ENCODE data around the gene LRMDA. TPM values are rescaled to one million over a fixed set of nuclear protein-coding genes. Genes with fewer than 3 reads are reported as not detected.

Gene LRMDA
- total and polyA plus RNA-seq, 2 donors from 2014 or later, result 23.2 to 48.6 TPM

GRCh38 chr10:76315240-76315639, 883.8 kb downstream of the LRMDA start:
- Histone ChIP-seq H3K27me3 (ENCODE audit: control insufficient read depth, insufficient read depth, low read length) (no peaks in the 10 kb centered on the region), H3K36me3 (ENCODE audit: control insufficient read depth in 2 of 3, insufficient read depth in 3 of 3, low read length in 3 of 3) (no peaks in the 10 kb centered on the region), H3K4me1 (ENCODE audit: control insufficient read depth in 2 of 3, insufficient read depth in 2 of 3, low read depth in 1 of 3, low read length in 3 of 3) (no peaks in the 10 kb centered on the region), H3K9me3 (ENCODE audit: control insufficient read depth in 2 of 3, insufficient read depth in 1 of 3, low read length in 3 of 3) (no peaks in the 10 kb centered on the region), H3K9ac (ENCODE audit: low read length in 3 of 3) (no peak overlapping the region), H3K27ac (ENCODE audit: low read depth in 2 of 2, low read length in 2 of 2) (no peak overlapping the region), H3K4me3 (ENCODE audit: low read length in 3 of 3) (no peak overlapping the region)
- FAIRE-seq (no peak), DNase-seq (peak in 1 of 5 donors; percentile 72)
- intact Hi-C loops (cut with DNase I), result no loop called here
- no peak for TF ChIP-seq CTCF (IDR thresholded peaks at IDR 0.05; ENCODE audit: borderline replicate concordance, extremely low read depth, insufficient read depth)

- no peaks in the 10 kb centered on the region for H3K27me3 ChIP-seq (ENCODE audit: control insufficient read depth, insufficient read depth, low read length)
- no peak for FAIRE-seq
- H3K4me3 ChIP-seq (ENCODE audit: low read length in 3 of 3), result no peak overlapping the region
- H3K4me1 ChIP-seq (ENCODE audit: control insufficient read depth in 2 of 3, insufficient read depth in 2 of 3, low read depth in 1 of 3, low read length in 3 of 3), result no peaks in the 10 kb centered on the region
- no peak for DNase-seq
- no peaks in the 10 kb centered on the region for H3K36me3 ChIP-seq (ENCODE audit: control insufficient read depth in 2 of 3, insufficient read depth in 3 of 3, low read length in 3 of 3)
- no peaks in the 10 kb centered on the region for H3K9me3 ChIP-seq (ENCODE audit: control insufficient read depth in 2 of 3, insufficient read depth in 1 of 3, low read length in 3 of 3)
- H3K9ac ChIP-seq (ENCODE audit: low read length in 3 of 3), result no peak overlapping the region
- H3K27ac ChIP-seq (ENCODE audit: low read depth in 2 of 2, low read length in 2 of 2), result no peak overlapping the region
- no peak for TF ChIP-seq CTCF (IDR thresholded peaks at IDR 0.05; ENCODE audit: borderline replicate concordance, extremely low read depth, insufficient read depth)
- intact Hi-C loops (cut with DNase I), result no loop called here
Observed at GRCh38 chr10:76316234-76316633, 884.8 kb downstream of the LRMDA start.

GRCh38 chr10:76317078-76317477, 885.7 kb downstream of the LRMDA start:
- no peak overlapping the region for H3K4me3 ChIP-seq (ENCODE audit: low read length in 3 of 3)
- no peaks in the 10 kb centered on the region for H3K4me1 ChIP-seq (ENCODE audit: control insufficient read depth in 2 of 3, insufficient read depth in 2 of 3, low read depth in 1 of 3, low read length in 3 of 3)
- H3K36me3 ChIP-seq (ENCODE audit: control insufficient read depth in 2 of 3, insufficient read depth in 3 of 3, low read length in 3 of 3), result no peaks in the 10 kb centered on the region
- intact Hi-C loops (cut with DNase I), result no loop called here
- H3K27me3 ChIP-seq (ENCODE audit: control insufficient read depth, insufficient read depth, low read length), result no peaks in the 10 kb centered on the region
- no peaks in the 10 kb centered on the region for H3K9me3 ChIP-seq (ENCODE audit: control insufficient read depth in 2 of 3, insufficient read depth in 1 of 3, low read length in 3 of 3)
- H3K27ac ChIP-seq (ENCODE audit: low read depth in 2 of 2, low read length in 2 of 2), result no peak overlapping the region
- no peak for FAIRE-seq
- no peak overlapping the region for H3K9ac ChIP-seq (ENCODE audit: low read length in 3 of 3)
- TF ChIP-seq CTCF (IDR thresholded peaks at IDR 0.05; ENCODE audit: borderline replicate concordance, extremely low read depth, insufficient read depth), result no peak
- DNase-seq, result no peak

GRCh38 chr10:76318211-76318610, 886.8 kb downstream of the LRMDA start:
- DNase-seq (no peak), FAIRE-seq (no peak)
- TF ChIP-seq CTCF (IDR thresholded peaks at IDR 0.05; ENCODE audit: borderline replicate concordance, extremely low read depth, insufficient read depth), result no peak
- no peak overlapping the region for H3K27ac ChIP-seq (ENCODE audit: low read depth in 2 of 2, low read length in 2 of 2)
- H3K9me3 ChIP-seq (ENCODE audit: control insufficient read depth in 2 of 3, insufficient read depth in 1 of 3, low read length in 3 of 3), result no peaks in the 10 kb centered on the region
- no peaks in the 10 kb centered on the region for H3K27me3 ChIP-seq (ENCODE audit: control insufficient read depth, insufficient read depth, low read length)
- no peak overlapping the region for H3K4me3 ChIP-seq (ENCODE audit: low read length in 3 of 3)
- no peak overlapping the region for H3K9ac ChIP-seq (ENCODE audit: low read length in 3 of 3)
- intact Hi-C loops (cut with DNase I), result no loop called here
- no peaks in the 10 kb centered on the region for H3K4me1 ChIP-seq (ENCODE audit: control insufficient read depth in 2 of 3, insufficient read depth in 2 of 3, low read depth in 1 of 3, low read length in 3 of 3)
- H3K36me3 ChIP-seq (ENCODE audit: control insufficient read depth in 2 of 3, insufficient read depth in 3 of 3, low read length in 3 of 3), result no peaks in the 10 kb centered on the region
